HEK293 (cell line): Measurements from ENCODE around the gene BACH1.

Experiments used
- CTCF ChIA-PET: fragments of 350-600 bp; formaldehyde crosslinking; extraction: SDS; loops from one replicate; lab custom pipeline; 2021; ENCODE audit warnings: antibody characterized with exemption; lab: Yijun Ruan, JAX
- POLR2A ChIA-PET: fragments of 300-600 bp; formaldehyde crosslinking; extraction: SDS; loops from one replicate; lab custom pipeline; 2020; ENCODE audit warnings: antibody characterized with exemption, inconsistent platforms; lab: Yijun Ruan, JAX
- H3K27ac ChIP-seq: fragments of 200-500 bp; sonication (Bioruptor generic); 2 replicates; pipeline ENCODE4 v1.5.1; 2014; ENCODE audit warnings: low read depth, low read length, control low read depth, inconsistent platforms; ENCODE audit errors: extremely low read depth
- H3K36me3 ChIP-seq, 2 experiments: fragments of 200-500 bp in 1 of 2; sonication (Bioruptor generic) in 1 of 2; 1 replicate in 1 of 2; 2 replicates in 1 of 2; pipeline ENCODE4 v1.5.1; 2014 to 2017; ENCODE audit warnings: inconsistent platforms in 2 of 2, low read length in 2 of 2; ENCODE audit not compliant: control insufficient read depth in 2 of 2, insufficient read depth in 1 of 2
- H3K4me1 ChIP-seq: fragments of 200-500 bp; sonication (Bioruptor generic); 2 replicates; pipeline ENCODE4 v1.5.1; 2014; ENCODE audit warnings: mild to moderate bottlenecking, low read length, inconsistent platforms; ENCODE audit not compliant: control insufficient read depth, insufficient read depth
- H3K4me3 ChIP-seq: 2 replicates; pipeline ENCODE4 v1.5.1; 2011; ENCODE audit warnings: low read depth, mild to moderate bottlenecking, control low read depth, low read length, moderate library complexity
- H3K9me3 ChIP-seq: fragments of 200-500 bp; sonication (Bioruptor generic); 2 replicates; pipeline ENCODE4 v1.5.1; 2014; ENCODE audit warnings: low read depth, low read length, inconsistent platforms; ENCODE audit not compliant: control insufficient read depth, insufficient read depth
- BCL11B ChIP-seq: fragments of 450-650 bp; formaldehyde crosslinking; IDR thresholded peaks from 2 replicates; pipeline ENCODE4 v1.5.1; 2016; ENCODE audit warnings: low read depth, missing biosample characterization, missing genetic modification characterization
- GLI2 ChIP-seq: fragments of 450-650 bp; formaldehyde crosslinking; IDR thresholded peaks from 2 replicates; pipeline ENCODE4; 2017; ENCODE audit warnings: missing biosample characterization, missing genetic modification characterization, low read depth, borderline replicate concordance
- KLF9 ChIP-seq: fragments of 450-650 bp; formaldehyde crosslinking; IDR thresholded peaks from 2 replicates; pipeline ENCODE4 v1.5.1; 2016; ENCODE audit warnings: missing biosample characterization, missing genetic modification characterization, low read depth
- PATZ1 ChIP-seq: fragments of 450-650 bp; formaldehyde crosslinking; IDR thresholded peaks from 2 replicates; pipeline ENCODE4 v1.5.1; 2016; ENCODE audit warnings: missing biosample characterization, missing genetic modification characterization
- PRDM10 ChIP-seq: fragments of 450-650 bp; formaldehyde crosslinking; IDR thresholded peaks from 2 replicates; pipeline ENCODE4 v1.5.1; 2016; ENCODE audit warnings: missing biosample characterization, missing genetic modification characterization
- PRDM4 ChIP-seq: fragments of 450-650 bp; formaldehyde crosslinking; IDR thresholded peaks from 2 replicates; pipeline ENCODE4 v1.5.1; 2017; ENCODE audit warnings: missing biosample characterization, missing genetic modification characterization
- PRDM6 ChIP-seq: fragments of 450-650 bp; formaldehyde crosslinking; IDR thresholded peaks from 2 replicates; pipeline ENCODE4 v1.5.1; 2017; ENCODE audit warnings: missing biosample characterization, missing genetic modification characterization
- SCRT1 ChIP-seq: fragments of 450-650 bp; formaldehyde crosslinking; IDR thresholded peaks from 2 replicates; pipeline ENCODE4 v1.5.1; 2016; ENCODE audit warnings: missing biosample characterization, missing genetic modification characterization, borderline replicate concordance
- SCRT2 ChIP-seq: fragments of 450-650 bp; formaldehyde crosslinking; IDR thresholded peaks from 2 replicates; pipeline ENCODE4 v1.5.1; 2016; ENCODE audit warnings: missing biosample characterization, missing genetic modification characterization
- ZEB2 ChIP-seq: fragments of 450-650 bp; formaldehyde crosslinking; IDR thresholded peaks from 2 replicates; pipeline ENCODE4 v1.5.1; 2016; ENCODE audit warnings: missing biosample characterization, missing genetic modification characterization
- ZNF112 ChIP-seq: fragments of 450-650 bp; formaldehyde crosslinking; IDR thresholded peaks from 2 replicates; pipeline ENCODE4 v1.5.0; 2017; ENCODE audit warnings: missing biosample characterization, missing genetic modification characterization
- ZNF132 ChIP-seq: fragments of 450-650 bp; formaldehyde crosslinking; IDR thresholded peaks from 2 replicates; pipeline ENCODE4 v1.5.1; 2017; ENCODE audit warnings: missing biosample characterization, missing genetic modification characterization, borderline replicate concordance
- ZNF157 ChIP-seq: fragments of 450-650 bp; formaldehyde crosslinking; IDR thresholded peaks from 2 replicates; pipeline ENCODE4 v1.5.1; 2016; ENCODE audit warnings: missing biosample characterization, missing genetic modification characterization
- ZNF221 ChIP-seq: fragments of 450-650 bp; formaldehyde crosslinking; IDR thresholded peaks from 2 replicates; pipeline ENCODE4 v1.5.1; 2017; ENCODE audit warnings: missing biosample characterization, missing genetic modification characterization, borderline replicate concordance
- ZNF280D ChIP-seq: fragments of 450-650 bp; formaldehyde crosslinking; IDR thresholded peaks from 2 replicates; pipeline ENCODE4 v1.5.1; 2016; ENCODE audit warnings: missing biosample characterization, missing genetic modification characterization
- ZNF302 ChIP-seq: fragments of 450-650 bp; formaldehyde crosslinking; IDR thresholded peaks from 2 replicates; pipeline ENCODE4 v1.5.1; 2016; ENCODE audit warnings: missing biosample characterization, missing genetic modification characterization, low read depth
- ZNF514 ChIP-seq: fragments of 450-650 bp; formaldehyde crosslinking; IDR thresholded peaks from 2 replicates; pipeline ENCODE4 v1.5.1; 2016; ENCODE audit warnings: missing biosample characterization, missing genetic modification characterization
- ZNF639 ChIP-seq: fragments of 450-650 bp; formaldehyde crosslinking; IDR thresholded peaks from 2 replicates; pipeline ENCODE4 v1.5.1; 2016; ENCODE audit warnings: missing biosample characterization, missing genetic modification characterization
- ZNF701 ChIP-seq: fragments of 450-650 bp; formaldehyde crosslinking; IDR thresholded peaks from 2 replicates; pipeline ENCODE4 v1.5.1; 2016; ENCODE audit warnings: missing biosample characterization, missing genetic modification characterization

The BACH1 gene

GRCh38 chr21:29258626-29259338 lies 39.9 kb upstream of the BACH1 start (continued):
- TF ChIP-seq PRDM10 (tag by site-specific recombination) (peak; percentile 85), KLF9 (tag by site-specific recombination) (no peak), ZNF701 (tag by site-specific recombination) (no peak), PRDM6 (tag by site-specific recombination) (peak; percentile 40; the same call in 1 of the 2 replicates), ZEB2 (no peak), ZNF221 (tag by site-specific recombination) (no peak), BCL11B (tag by site-specific recombination) (no peak)

GRCh38 chr21:29260461-29260860 lies 38.3 kb upstream of the BACH1 start:
- H3K4me3 ChIP-seq: no peak overlapping the region
- H3K9me3 ChIP-seq: no peaks in the 10 kb centered on the region
- ChIA-PET CTCF (interaction anchor here (0.8 kb wide), 1 partner anchor 14 kb away, joined by 3 read pairs; no protein-coding TSS in a partner anchor), POLR2A (no interaction called here)
- peaks cover 3% of the 10 kb centered on the region; the same call in 1 of the 2 replicates for H3K4me1 ChIP-seq
- H3K27ac ChIP-seq: no peak overlapping the region
- TF ChIP-seq PRDM4 (tag by site-specific recombination) (no peak), ZNF112 (tag by site-specific recombination) (no peak), ZNF132 (tag by site-specific recombination) (no peak), PATZ1 (tag by site-specific recombination) (no peak), BCL11B (tag by site-specific recombination) (no peak), SCRT1 (tag by site-specific recombination) (no peak), ZNF280D (no peak), ZNF157 (no peak), ZNF514 (tag by site-specific recombination) (no peak), SCRT2 (tag by site-specific recombination) (no peak), GLI2 (tag by site-specific recombination) (no peak), ZNF302 (tag by site-specific recombination) (no peak), ZNF639 (tag by site-specific recombination) (no peak)
- no peaks in the 10 kb centered on the region for H3K36me3 ChIP-seq
